ENCODE results near the gene SLC6A17. TPM values are rescaled to one million over a fixed set of nuclear protein-coding genes. Genes with fewer than 3 reads are reported as not detected.

SLC6A17 gene
- total RNA-seq, 2 experiments from 2014 or later: 0.05 to 0.18 TPM

GRCh38 chr1:110123224-110123623 is 27.1 kb upstream of the SLC6A17 start:
- DNase-seq (no peak), ATAC-seq (no peak)
- CTCF ChIA-PET: interaction anchor here (1.0 to 1.9 kb wide), 2 partner anchors 10 to 69 kb away, joined by 3 to 6 read pairs; no protein-coding TSS in a partner anchor
- Mint-ChIP-seq H3K4me1 (ENCODE audit: low read depth) (peaks cover 12% of the 10 kb centered on the region), H3K4me3 (no peak overlapping the region), H3K27ac (no peak overlapping the region), H3K36me3 (ENCODE audit: low read depth) (peaks cover 3% of the 10 kb centered on the region), H3K27me3 (peaks cover 7% of the 10 kb centered on the region), H3K9me3 (peaks cover 6% of the 10 kb centered on the region)
- intact Hi-C loops (cut with micrococcal nuclease): no loop called here
- TF ChIP-seq CTCF (IDR thresholded peaks at IDR 0.05): no peak
- POLR2A ChIA-PET: interaction anchor here (0.7 kb wide), 1 partner anchor 141 kb away, joined by 3 read pairs; no protein-coding TSS in a partner anchor

- no peaks in the 10 kb centered on the region for H3K9me3 Mint-ChIP-seq
- no peak overlapping the region for H3K4me3 Mint-ChIP-seq
- intact Hi-C loops (cut with micrococcal nuclease): no loop called here
- ATAC-seq (no peak), DNase-seq (no peak)
- H3K4me1 Mint-ChIP-seq (ENCODE audit: low read depth): no peaks in the 10 kb centered on the region
- no peaks in the 10 kb centered on the region for H3K36me3 Mint-ChIP-seq (ENCODE audit: low read depth)
- ChIA-PET POLR2A (no interaction called here), CTCF (interaction anchor here (1.1 to 2.3 kb wide), 3 partner anchors 9 to 82 kb away, joined by 3 to 7 read pairs (median 3); no protein-coding TSS in a partner anchor)
- peaks cover 26% of the 10 kb centered on the region for H3K27me3 Mint-ChIP-seq
- TF ChIP-seq CTCF (IDR thresholded peaks at IDR 0.05): no peak
- H3K27ac Mint-ChIP-seq: no peak overlapping the region
Measured at GRCh38 chr1:110125810-110126209, 24.5 kb upstream of the SLC6A17 start.

GRCh38 chr1:110130113-110130591 is 20.1 kb upstream of the SLC6A17 start:
- peak; percentile 33 for TF ChIP-seq CTCF (IDR thresholded peaks at IDR 0.05)
- Mint-ChIP-seq H3K27me3 (peaks cover 37% of the 10 kb centered on the region), H3K27ac (no peak overlapping the region), H3K9me3 (no peaks in the 10 kb centered on the region), H3K36me3 (ENCODE audit: low read depth) (no peaks in the 10 kb centered on the region), H3K4me1 (ENCODE audit: low read depth) (no peaks in the 10 kb centered on the region), H3K4me3 (no peak overlapping the region)
- peak; percentile 18 for DNase-seq
- peak; percentile 30 for ATAC-seq
- intact Hi-C loops (cut with micrococcal nuclease): no loop called here
- POLR2A ChIA-PET: no interaction called here
- CTCF ChIA-PET: no interaction called here

- no peak for DNase-seq
- ATAC-seq: no peak
- TF ChIP-seq CTCF (IDR thresholded peaks at IDR 0.05): no peak
- H3K4me1 Mint-ChIP-seq (ENCODE audit: low read depth): no peaks in the 10 kb centered on the region
- POLR2A ChIA-PET: no interaction called here
- H3K27ac Mint-ChIP-seq: no peak overlapping the region
- intact Hi-C loops (cut with micrococcal nuclease): no loop called here
- no peaks in the 10 kb centered on the region for H3K36me3 Mint-ChIP-seq (ENCODE audit: low read depth)
- peaks cover 38% of the 10 kb centered on the region for H3K27me3 Mint-ChIP-seq
- H3K4me3 Mint-ChIP-seq: no peak overlapping the region
- no peaks in the 10 kb centered on the region for H3K9me3 Mint-ChIP-seq
- CTCF ChIA-PET: no interaction called here
Measured at GRCh38 chr1:110130989-110131388, 19.3 kb upstream of the SLC6A17 start.

- peaks cover 8% of the 10 kb centered on the region for H3K4me1 Mint-ChIP-seq (ENCODE audit: low read depth)
- CTCF ChIA-PET: interaction anchor here (1.0 to 1.4 kb wide), 4 partner anchors 9 to 363 kb away, joined by 3 to 5 read pairs (median 3); no protein-coding TSS in a partner anchor
- no peaks in the 10 kb centered on the region for H3K9me3 Mint-ChIP-seq
- H3K36me3 Mint-ChIP-seq (ENCODE audit: low read depth): no peaks in the 10 kb centered on the region
- no peak overlapping the region for H3K4me3 Mint-ChIP-seq
- POLR2A ChIA-PET: no interaction called here
- H3K27me3 Mint-ChIP-seq: peaks cover 42% of the 10 kb centered on the region
- intact Hi-C loops (cut with micrococcal nuclease): no loop called here
- TF ChIP-seq CTCF (IDR thresholded peaks at IDR 0.05): no peak
- ATAC-seq (no peak), DNase-seq (no peak)
- no peak overlapping the region for H3K27ac Mint-ChIP-seq
Measured at GRCh38 chr1:110132682-110133081, 17.6 kb upstream of the SLC6A17 start.

Measured in activated CD8-positive, alpha-beta T cell treated with anti-CD3 and anti-CD28 coated beads for 36 hours (primary cell).